Neural progenitor cell (in vitro differentiated cells): ENCODE results near the gene ARHGAP26. TPM values are rescaled to one million over a fixed set of nuclear protein-coding genes. Genes with fewer than 3 reads are reported as not detected.

ENCODE experiments used
- DNase-seq: peaks from one replicate; pipeline ENCODE4 v3.0.0-alpha.2; 2016; ENCODE audit warnings: low spot score
- H2AFZ ChIP-seq: fragments of 200-600 bp; sonication (generic); replicated peaks from 2 replicates; pipeline ENCODE4 v1.6.1; 2016; ENCODE audit warnings: antibody characterized with exemption
- H3F3A ChIP-seq: fragments of 200-600 bp; sonication (generic); 2 replicates; pipeline ENCODE4 v1.6.1; 2016; ENCODE audit warnings: antibody characterized with exemption, low read depth
- H3K27ac ChIP-seq: fragments of 200-600 bp; sonication (generic); 2 replicates; pipeline ENCODE4 v1.5.1; 2016; ENCODE audit warnings: mild to moderate bottlenecking
- H3K27me3 ChIP-seq: fragments of 200-600 bp; sonication (generic); 2 replicates; pipeline ENCODE4 v1.6.1; 2016; ENCODE audit warnings: mild to moderate bottlenecking, moderate library complexity
- H3K36me3 ChIP-seq: fragments of 200-600 bp; sonication (generic); 2 replicates; pipeline ENCODE4 v1.5.1; 2016
- H3K4me1 ChIP-seq: fragments of 200-600 bp; sonication (generic); 2 replicates; pipeline ENCODE4 v1.6.1; 2016; ENCODE audit warnings: mixed run types
- H3K4me2 ChIP-seq: fragments of 200-600 bp; sonication (generic); 2 replicates; pipeline ENCODE4 v1.6.1; 2016
- H3K4me3 ChIP-seq: fragments of 200-600 bp; sonication (generic); 2 replicates; pipeline ENCODE4 v1.5.1; 2016
- H3K79me2 ChIP-seq: fragments of 200-600 bp; sonication (generic); 2 replicates; pipeline ENCODE4 v1.6.1; 2016; ENCODE audit warnings: low read depth
- H3K9ac ChIP-seq: fragments of 200-600 bp; sonication (generic); 2 replicates; pipeline ENCODE4 v1.6.1; 2016
- H3K9me3 ChIP-seq: fragments of 200-600 bp; sonication (generic); 2 replicates; pipeline ENCODE4 v1.5.1; 2016; ENCODE audit warnings: low read depth
- H4K20me1 ChIP-seq: fragments of 200-600 bp; sonication (generic); 2 replicates; pipeline ENCODE4 v1.6.1; 2016; ENCODE audit warnings: low read depth
- H3K27ac Mint-ChIP-seq: 3 replicates; pipeline ENCODE4 v1.8.0; 2021; ENCODE audit warnings: mixed read lengths
- H3K27me3 Mint-ChIP-seq: 2 replicates; pipeline ENCODE4 v1.8.0; 2022; ENCODE audit warnings: low read depth, mild to moderate bottlenecking, inconsistent platforms, moderate library complexity, mixed read lengths; ENCODE audit not compliant: insufficient read depth
- H3K36me3 Mint-ChIP-seq: 3 replicates; pipeline ENCODE4 v1.8.0; 2021; ENCODE audit warnings: mixed read lengths
- H3K4me1 Mint-ChIP-seq: 3 replicates; pipeline ENCODE4 v1.8.0; 2021; ENCODE audit warnings: mixed read lengths
- H3K4me3 Mint-ChIP-seq: 3 replicates; pipeline ENCODE4 v1.8.0; 2021; ENCODE audit warnings: mild to moderate bottlenecking, moderate library complexity, mixed read lengths
- H3K9me3 Mint-ChIP-seq: 3 replicates; pipeline ENCODE4 v1.8.0; 2020; ENCODE audit warnings: mixed read lengths
- CTCF ChIP-seq: fragments of 200-600 bp; sonication (generic); IDR thresholded peaks from 2 replicates; pipeline ENCODE4 v1.5.1; 2017; ENCODE audit warnings: antibody characterized with exemption, mild to moderate bottlenecking
- EZH2 ChIP-seq: fragments of 200-600 bp; sonication (generic); IDR thresholded peaks from 2 replicates; pipeline ENCODE4 v1.6.1; 2017; ENCODE audit warnings: antibody characterized with exemption, mild to moderate bottlenecking, moderate library complexity
- EZH2phosphoT487 ChIP-seq: fragments of 200-600 bp; sonication (generic); IDR thresholded peaks from 2 replicates; pipeline ENCODE4 v1.6.1; 2017; ENCODE audit warnings: antibody characterized with exemption
- total RNA-seq: library from RNA; depleted of rRNA; stranded (reverse); fragments of >200 nt; gene quantifications from 2 replicates; pipeline ENCODE4 v1.2.3, GENCODE V29; 2015; ENCODE audit warnings: low replicate concordance

Gene ARHGAP26
- total RNA-seq, 1 donor from 2014 or later = 7.0 TPM

- H3K36me3 ChIP-seq = no peaks in the 10 kb centered on the region
- peak overlapping the region; percentile 86 for H3K27ac ChIP-seq
- no peak overlapping the region for H3K4me3 ChIP-seq
- peaks cover 4% of the 10 kb centered on the region for H3K27me3 Mint-ChIP-seq
- H3K4me3 Mint-ChIP-seq = no peak overlapping the region
- peaks cover 21% of the 10 kb centered on the region for H3F3A ChIP-seq
- no peak overlapping the region for H3K9ac ChIP-seq
- no peaks in the 10 kb centered on the region for H3K9me3 ChIP-seq
- no peaks in the 10 kb centered on the region for H3K9me3 Mint-ChIP-seq
- H3K27ac Mint-ChIP-seq = no peak overlapping the region
- H3K36me3 Mint-ChIP-seq = no peaks in the 10 kb centered on the region
- H2AFZ ChIP-seq = no peak overlapping the region
- H3K4me1 Mint-ChIP-seq = peaks cover 18% of the 10 kb centered on the region
- no peaks in the 10 kb centered on the region for H4K20me1 ChIP-seq
- H3K79me2 ChIP-seq = no peaks in the 10 kb centered on the region
- DNase-seq = peak; percentile 77
- peaks cover 41% of the 10 kb centered on the region for H3K4me1 ChIP-seq
- TF ChIP-seq EZH2 (no peak), CTCF (no peak), EZH2phosphoT487 (no peak)
- H3K4me2 ChIP-seq = peak overlapping the region; percentile 46
- no peaks in the 10 kb centered on the region for H3K27me3 ChIP-seq
These were observed 364.1 kb downstream of the ARHGAP26 start for GRCh38 chr5:143134269-143134668.

GRCh38 chr5:143134900-143135299 lies 364.7 kb downstream of the ARHGAP26 start:
- TF ChIP-seq EZH2 = no peak
- no peak for TF ChIP-seq EZH2phosphoT487
- Mint-ChIP-seq H3K9me3 (no peaks in the 10 kb centered on the region), H3K4me3 (no peak overlapping the region), H3K36me3 (no peaks in the 10 kb centered on the region), H3K27me3 (peaks cover 4% of the 10 kb centered on the region), H3K27ac (no peak overlapping the region), H3K4me1 (peaks cover 18% of the 10 kb centered on the region)
- H3K27ac ChIP-seq = no peak overlapping the region
- H3K4me1 ChIP-seq = peaks cover 41% of the 10 kb centered on the region
- no peaks in the 10 kb centered on the region for H3K36me3 ChIP-seq
- H3K4me3 ChIP-seq = no peak overlapping the region
- H3K79me2 ChIP-seq = no peaks in the 10 kb centered on the region
- H3K9me3 ChIP-seq = no peaks in the 10 kb centered on the region
- no peak overlapping the region for H3K4me2 ChIP-seq
- no peak overlapping the region for H2AFZ ChIP-seq
- no peaks in the 10 kb centered on the region for H4K20me1 ChIP-seq
- no peak for DNase-seq
- no peak overlapping the region for H3K9ac ChIP-seq
- H3K27me3 ChIP-seq = no peaks in the 10 kb centered on the region
- peaks cover 21% of the 10 kb centered on the region for H3F3A ChIP-seq

- Mint-ChIP-seq H3K27ac (no peak overlapping the region), H3K9me3 (no peaks in the 10 kb centered on the region), H3K36me3 (no peaks in the 10 kb centered on the region), H3K4me1 (peaks cover 18% of the 10 kb centered on the region), H3K4me3 (no peak overlapping the region), H3K27me3 (peaks cover 4% of the 10 kb centered on the region)
- TF ChIP-seq CTCF (no peak), EZH2phosphoT487 (no peak), EZH2 (no peak)
- H3K4me2 ChIP-seq = no peak overlapping the region
- H2AFZ ChIP-seq = no peak overlapping the region
- H3K79me2 ChIP-seq = no peaks in the 10 kb centered on the region
- H3K9me3 ChIP-seq = no peaks in the 10 kb centered on the region
- H3K4me1 ChIP-seq = peaks cover 41% of the 10 kb centered on the region
- H3K27ac ChIP-seq = no peak overlapping the region
- H3K36me3 ChIP-seq = no peaks in the 10 kb centered on the region
- peaks cover 21% of the 10 kb centered on the region for H3F3A ChIP-seq
- no peaks in the 10 kb centered on the region for H4K20me1 ChIP-seq
- H3K27me3 ChIP-seq = no peaks in the 10 kb centered on the region
- no peak overlapping the region for H3K4me3 ChIP-seq
- H3K9ac ChIP-seq = no peak overlapping the region
- no peak for DNase-seq
These were observed 365.8 kb downstream of the ARHGAP26 start for GRCh38 chr5:143135832-143136551.

GRCh38 chr5:143138839-143139238 lies 368.7 kb downstream of the ARHGAP26 start:
- no peak overlapping the region for H3K4me3 ChIP-seq
- H4K20me1 ChIP-seq = no peaks in the 10 kb centered on the region
- H3F3A ChIP-seq = peaks cover 10% of the 10 kb centered on the region
- no peak overlapping the region for H3K4me2 ChIP-seq
- DNase-seq = no peak
- no peak overlapping the region for H3K4me3 Mint-ChIP-seq
- no peak overlapping the region for H3K27ac ChIP-seq
- H3K9ac ChIP-seq = no peak overlapping the region
- H3K27me3 ChIP-seq = no peaks in the 10 kb centered on the region
- no peak overlapping the region for H2AFZ ChIP-seq
- H3K36me3 ChIP-seq = no peaks in the 10 kb centered on the region
- no peaks in the 10 kb centered on the region for H3K79me2 ChIP-seq
- no peak overlapping the region for H3K27ac Mint-ChIP-seq
- no peaks in the 10 kb centered on the region for H3K9me3 ChIP-seq
- TF ChIP-seq EZH2phosphoT487 = no peak
- no peak for TF ChIP-seq CTCF
- no peak for TF ChIP-seq EZH2
- H3K4me1 Mint-ChIP-seq = peaks cover 10% of the 10 kb centered on the region
- H3K9me3 Mint-ChIP-seq = no peaks in the 10 kb centered on the region
- peaks cover 21% of the 10 kb centered on the region for H3K4me1 ChIP-seq
- H3K36me3 Mint-ChIP-seq = no peaks in the 10 kb centered on the region
- H3K27me3 Mint-ChIP-seq = no peaks in the 10 kb centered on the region
